IMR-90 (cell line): Measurements from ENCODE around the gene ZNF124. TPM values are rescaled to one million over a fixed set of nuclear protein-coding genes. Genes with fewer than 3 reads are reported as not detected.

ENCODE experiments used
- ATAC-seq: fragments of 200-7000 bp; cut with Tn5 transposase; 2 replicates; pipeline ENCODE4 v1.9.1; 2020; ENCODE audit warnings: low read depth, mild to moderate bottlenecking, moderate library complexity
- BruUV-seq: library from RNA; stranded (reverse); fragments of 400-500 nt; replicated peaks from 2 replicates; lab custom pipeline; 2021; lab: Mats Ljungman, UMichigan
- CTCF ChIA-PET: fragments of 300-600 bp; formaldehyde crosslinking; extraction: SDS; loops from one replicate; lab custom pipeline; 2021; ENCODE audit warnings: antibody characterized with exemption; lab: Yijun Ruan, JAX
- POLR2A ChIA-PET: fragments of 300-600 bp; sonication (Branson Sonifier 250); formaldehyde crosslinking; loops from one replicate; lab custom pipeline; 2022; ENCODE audit warnings: antibody characterized with exemption; ENCODE audit not compliant: unreplicated experiment; lab: Charles Lee
- DNase-seq: peaks from one replicate; pipeline ENCODE4 v3.0.0; 2013
- H2AFZ ChIP-seq: replicated peaks from 2 replicates; pipeline ENCODE3; 2013; ENCODE audit warnings: low read length, mild to moderate bottlenecking; ENCODE audit not compliant: poor library complexity
- H2AK5ac ChIP-seq: 2 replicates; pipeline ENCODE4 v1.6.1; 2013; ENCODE audit warnings: low read depth, low read length, inconsistent platforms
- H2AK9ac ChIP-seq: replicated peaks from 2 replicates; pipeline ENCODE3; 2013; ENCODE audit warnings: mild to moderate bottlenecking, low read depth, low read length, moderate library complexity; ENCODE audit not compliant: poor library complexity
- H2BK120ac ChIP-seq: 2 replicates; pipeline ENCODE4 v1.6.1; 2013; ENCODE audit warnings: low read depth, low read length, inconsistent platforms
- H2BK15ac ChIP-seq: 3 replicates; pipeline ENCODE4 v1.6.1; 2013; ENCODE audit warnings: low read depth, low read length, inconsistent platforms
- H2BK20ac ChIP-seq: 2 replicates; pipeline ENCODE4 v1.6.1; 2013; ENCODE audit warnings: low read depth, mild to moderate bottlenecking, inconsistent platforms, low read length, moderate library complexity
- H2BK5ac ChIP-seq: 2 replicates; pipeline ENCODE4 v1.6.1; 2013; ENCODE audit warnings: mild to moderate bottlenecking, low read depth, low read length, inconsistent platforms; ENCODE audit not compliant: poor library complexity, severe bottlenecking
- H3K14ac ChIP-seq: replicated peaks from 2 replicates; pipeline ENCODE4 v1.6.1; 2013; ENCODE audit warnings: low read depth, low read length, inconsistent platforms
- H3K18ac ChIP-seq: 2 replicates; pipeline ENCODE4 v1.6.1; 2013; ENCODE audit warnings: low read depth, low read length, control low read depth
- H3K23ac ChIP-seq: 2 replicates; pipeline ENCODE4 v1.6.1; 2013; ENCODE audit warnings: low read depth, low read length, inconsistent platforms
- H3K27ac ChIP-seq: 2 replicates; pipeline ENCODE4 v1.5.1; 2013; ENCODE audit warnings: mild to moderate bottlenecking, control low read depth, low read length; ENCODE audit not compliant: insufficient read depth
- H3K27me3 ChIP-seq: 2 replicates; pipeline ENCODE4 v1.6.1; 2013; ENCODE audit warnings: low read length; ENCODE audit not compliant: control insufficient read depth, insufficient read depth
- H3K36me3 ChIP-seq: 2 replicates; pipeline ENCODE4 v1.6.1; 2013; ENCODE audit warnings: low read length, mixed read lengths; ENCODE audit not compliant: control insufficient read depth, insufficient read depth
- H3K4ac ChIP-seq: 2 replicates; pipeline ENCODE4 v1.6.1; 2013; ENCODE audit warnings: low read depth, low read length, inconsistent platforms
- H3K4me1 ChIP-seq: 2 replicates; pipeline ENCODE4 v1.6.1; 2013; ENCODE audit warnings: low read length, mixed read lengths; ENCODE audit not compliant: control insufficient read depth, insufficient read depth
- H3K4me2 ChIP-seq: 2 replicates; pipeline ENCODE4 v1.6.1; 2013; ENCODE audit warnings: low read depth, mild to moderate bottlenecking, control low read depth, low read length, moderate library complexity
- H3K4me3 ChIP-seq: 2 replicates; pipeline ENCODE4 v1.5.1; 2013; ENCODE audit warnings: low read depth, mild to moderate bottlenecking, control low read depth, low read length, moderate library complexity; ENCODE audit not compliant: insufficient read depth
- H3K56ac ChIP-seq: 2 replicates; pipeline ENCODE4 v1.6.1; 2013; ENCODE audit warnings: low read length, inconsistent platforms; ENCODE audit not compliant: insufficient read depth; ENCODE audit errors: extremely low read depth
- H3K79me1 ChIP-seq, 2 experiments: 2 replicates each; pipeline ENCODE4 v1.6.1; 2013; ENCODE audit warnings: low read length in 2 of 2, inconsistent platforms in 1 of 2, low read depth in 1 of 2
- H3K9ac ChIP-seq: 2 replicates; pipeline ENCODE4 v1.6.1; 2013; ENCODE audit warnings: low read depth, low read length, control low read depth
- H3K9me1 ChIP-seq: 2 replicates; pipeline ENCODE4 v1.6.1; 2013; ENCODE audit warnings: low read length, inconsistent platforms; ENCODE audit not compliant: insufficient read depth
- H3K9me3 ChIP-seq: 2 replicates; pipeline ENCODE4 v1.6.1; 2013; ENCODE audit warnings: low read length; ENCODE audit not compliant: control insufficient read depth, insufficient read depth
- H4K20me1 ChIP-seq: 2 replicates; pipeline ENCODE4 v1.6.1; 2013; ENCODE audit warnings: low read length, inconsistent platforms; ENCODE audit not compliant: insufficient read depth
- H4K5ac ChIP-seq: 2 replicates; pipeline ENCODE4 v1.6.1; 2013; ENCODE audit warnings: mild to moderate bottlenecking, low read depth, low read length, control low read depth
- H4K8ac ChIP-seq, 2 experiments: 2 replicates each; pipeline ENCODE4 v1.6.1; 2013; ENCODE audit warnings: low read depth in 2 of 2, low read length in 2 of 2, control low read depth in 1 of 2, inconsistent platforms in 1 of 2
- H4K91ac ChIP-seq: 2 replicates; pipeline ENCODE4 v1.6.1; 2013; ENCODE audit warnings: low read depth, low read length, inconsistent platforms; ENCODE audit not compliant: insufficient read depth
- BHLHE40 ChIP-seq: fragments of 150-350 bp; IDR thresholded peaks from 2 replicates; pipeline ENCODE4 v1.6.1; 2016; ENCODE audit warnings: mild to moderate bottlenecking, low read depth, low read length
- CEBPB ChIP-seq: IDR thresholded peaks from 2 replicates; pipeline ENCODE4 v1.6.1; 2012; ENCODE audit warnings: low read depth, low read length, improper control_type of control experiment
- CHD1 ChIP-seq: IDR thresholded peaks from 2 replicates; pipeline ENCODE4 v1.6.1; 2012; ENCODE audit warnings: low read depth, low read length, improper control_type of control experiment
- CTCF ChIP-seq: conservative IDR thresholded peaks from 2 replicates; pipeline ENCODE4 v1.5.1; 2012; ENCODE audit warnings: mild to moderate bottlenecking, low read depth, low read length, improper control_type of control experiment
- FOS ChIP-seq: fragments of 150-350 bp; IDR thresholded peaks from 2 replicates; pipeline ENCODE4 v1.6.1; 2016; ENCODE audit warnings: low read depth, low read length
- MAFK ChIP-seq: IDR thresholded peaks from 2 replicates; pipeline ENCODE4 v1.6.1; 2012; ENCODE audit warnings: low read depth, low read length, improper control_type of control experiment
- MAZ ChIP-seq: IDR thresholded peaks from 2 replicates; pipeline ENCODE4 v1.6.1; 2012; ENCODE audit warnings: low read depth, mild to moderate bottlenecking, low read length, improper control_type of control experiment, moderate library complexity, borderline replicate concordance
- MXI1 ChIP-seq: IDR thresholded peaks from 2 replicates; pipeline ENCODE4 v1.6.1; 2012; ENCODE audit warnings: low read depth, mild to moderate bottlenecking, low read length, moderate library complexity, borderline replicate concordance
- NFE2L2 ChIP-seq: fragments of 150-350 bp; IDR thresholded peaks from 2 replicates; pipeline ENCODE4 v1.6.1; 2016; ENCODE audit warnings: low read depth, mild to moderate bottlenecking, low read length
- POLR2A ChIP-seq: IDR thresholded peaks from 2 replicates; pipeline ENCODE4 v1.6.1; 2012; ENCODE audit warnings: mild to moderate bottlenecking, low read depth, low read length
- RAD21 ChIP-seq: IDR thresholded peaks from 2 replicates; pipeline ENCODE4 v1.6.1; 2012; ENCODE audit warnings: low read length, improper control_type of control experiment
- RCOR1 ChIP-seq: IDR thresholded peaks from 2 replicates; pipeline ENCODE4 v1.6.1; 2012; ENCODE audit warnings: mild to moderate bottlenecking, low read length, improper control_type of control experiment; ENCODE audit not compliant: insufficient replicate concordance
- RFX5 ChIP-seq: IDR thresholded peaks from 2 replicates; pipeline ENCODE4 v1.8.0; 2012; ENCODE audit warnings: low read depth, mild to moderate bottlenecking, low read length, moderate library complexity
- SMC3 ChIP-seq: fragments of 150-350 bp; IDR thresholded peaks from 2 replicates; pipeline ENCODE4 v1.6.1; 2016; ENCODE audit warnings: low read depth, mild to moderate bottlenecking, antibody characterized with exemption, low read length, moderate library complexity
- WGBS, 2 experiments: methylation state at CpG; one replicate each; pipeline versions ENCODE4 v1.1.5 to v1.1.7; 2013; ENCODE audit warnings: missing lambda C conversion rate in 2 of 2; ENCODE audit not compliant: insufficient read length in 1 of 2; ENCODE audit errors: extremely low coverage in 2 of 2; 5-methylcytosine and 5-hydroxymethylcytosine counted together
- dilution Hi-C: fragments of 300-500 bp; cut with HindIII; formaldehyde crosslinking; loops from one replicate; pipeline ENCODE4 v1.14.3; 2018; ENCODE audit warnings: low sequenced_read_pairs; ENCODE audit not compliant: unreplicated experiment
- in situ Hi-C: fragments of 300-500 bp; cut with MboI; formaldehyde crosslinking; loops from 3 replicates; pipeline ENCODE4 v1.14.3; 2019; ENCODE audit warnings: low sequenced_read_pairs, inconsistent platforms, mixed read lengths
- intact Hi-C: fragments of 100-400 bp; cut with micrococcal nuclease; formaldehyde crosslinking; loops from 2 replicates; pipeline ENCODE4 v1.10.0; 2022
- polyA plus RNA-seq, 3 experiments: library from polyadenylated mRNA; depleted of rRNA; stranded (reverse); fragments of >200 nt; gene quantifications; 2 replicates each; pipeline ENCODE4 v1.2.3, GENCODE V29; 2012; ENCODE audit warnings: low replicate concordance in 1 of 3
- total RNA-seq: library from RNA; depleted of rRNA; stranded (reverse); fragments of >200 nt; gene quantifications from 2 replicates; pipeline ENCODE4 v1.2.3, GENCODE V29; 2012
- TF ChIP-seq, protein P1 (sequence below): fragments of 150-350 bp; IDR thresholded peaks from 2 replicates; pipeline ENCODE4 v1.6.1; 2017; ENCODE audit warnings: mild to moderate bottlenecking, antibody characterized with exemption, low read length, low read depth
- TF ChIP-seq, protein P2 (sequence below): fragments of 150-350 bp; IDR thresholded peaks from 2 replicates; pipeline ENCODE4 v1.6.1; 2016; ENCODE audit warnings: low read depth, mild to moderate bottlenecking, low read length, moderate library complexity, borderline replicate concordance

Gene ZNF124
- total and polyA plus RNA-seq, 2 of the 4 experiments (the other 2 are of a cell fraction) = 3.2 to 89.3 TPM

DNA sequence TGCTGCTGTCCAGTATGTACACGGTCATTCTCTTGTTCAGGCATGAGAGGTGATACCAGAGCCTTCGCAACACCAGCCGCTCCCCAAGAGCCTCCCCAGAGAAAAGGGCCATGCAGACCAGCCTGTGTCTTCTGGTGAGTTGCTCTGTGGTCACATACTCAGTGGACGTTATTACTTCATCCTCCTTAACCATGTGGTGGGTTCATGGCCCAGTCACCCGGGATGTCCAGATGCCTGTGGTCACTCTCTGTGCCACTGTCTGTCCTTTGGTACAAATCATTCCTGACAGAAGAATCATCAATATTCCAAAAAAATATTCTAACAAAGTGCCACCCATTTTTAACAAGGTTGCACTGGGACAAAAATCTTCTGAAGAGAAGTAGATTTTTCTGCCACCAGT, 8.8 kb upstream of the ZNF124 start:
- Histone ChIP-seq H3K79me1 (no peaks in the 10 kb centered on the region), H3K56ac (no peak overlapping the region), H3K9ac (no peak overlapping the region), H3K27ac (no peak overlapping the region), H3K36me3 (no peaks in the 10 kb centered on the region), H2BK20ac (no peak overlapping the region), H2BK120ac (no peak overlapping the region), H3K4me3 (no peak overlapping the region), H2AFZ (no peak overlapping the region), H3K18ac (no peak overlapping the region), H3K4me2 (no peak overlapping the region), H2AK9ac (no peak overlapping the region), H3K14ac (no peak overlapping the region), H3K23ac (no peak overlapping the region), H4K5ac (no peak overlapping the region), H2BK5ac (no peak overlapping the region), H3K9me1 (no peaks in the 10 kb centered on the region), H3K9me3 (peaks cover 25% of the 10 kb centered on the region), H3K4ac (no peak overlapping the region), H4K8ac (no peak overlapping the region), H2BK15ac (no peak overlapping the region), H4K91ac (no peak overlapping the region), H2AK5ac (no peak overlapping the region), H3K27me3 (no peaks in the 10 kb centered on the region), H4K20me1 (no peaks in the 10 kb centered on the region), H3K4me1 (no peaks in the 10 kb centered on the region)
- no peak for ATAC-seq
- dilution Hi-C loops = no loop called here
- CTCF ChIA-PET = no interaction called here
- POLR2A ChIA-PET = no interaction called here
- no TSS peak for BruUV-seq
- no peak for TF ChIP-seq SMC3
- no peak for TF ChIP-seq FOS
- TF ChIP-seq, protein P1, sequence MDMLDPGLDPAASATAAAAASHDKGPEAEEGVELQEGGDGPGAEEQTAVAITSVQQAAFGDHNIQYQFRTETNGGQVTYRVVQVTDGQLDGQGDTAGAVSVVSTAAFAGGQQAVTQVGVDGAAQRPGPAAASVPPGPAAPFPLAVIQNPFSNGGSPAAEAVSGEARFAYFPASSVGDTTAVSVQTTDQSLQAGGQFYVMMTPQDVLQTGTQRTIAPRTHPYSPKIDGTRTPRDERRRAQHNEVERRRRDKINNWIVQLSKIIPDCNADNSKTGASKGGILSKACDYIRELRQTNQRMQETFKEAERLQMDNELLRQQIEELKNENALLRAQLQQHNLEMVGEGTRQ = no peak
- no peak for TF ChIP-seq NFE2L2
- TF ChIP-seq RAD21 = no peak
- no peak for TF ChIP-seq CTCF
- TF ChIP-seq MAZ = no peak
- no peak for TF ChIP-seq MAFK
- no peak for TF ChIP-seq MXI1
- TF ChIP-seq BHLHE40 = no peak
- TF ChIP-seq CHD1 = no peak
- TF ChIP-seq, protein P2, sequence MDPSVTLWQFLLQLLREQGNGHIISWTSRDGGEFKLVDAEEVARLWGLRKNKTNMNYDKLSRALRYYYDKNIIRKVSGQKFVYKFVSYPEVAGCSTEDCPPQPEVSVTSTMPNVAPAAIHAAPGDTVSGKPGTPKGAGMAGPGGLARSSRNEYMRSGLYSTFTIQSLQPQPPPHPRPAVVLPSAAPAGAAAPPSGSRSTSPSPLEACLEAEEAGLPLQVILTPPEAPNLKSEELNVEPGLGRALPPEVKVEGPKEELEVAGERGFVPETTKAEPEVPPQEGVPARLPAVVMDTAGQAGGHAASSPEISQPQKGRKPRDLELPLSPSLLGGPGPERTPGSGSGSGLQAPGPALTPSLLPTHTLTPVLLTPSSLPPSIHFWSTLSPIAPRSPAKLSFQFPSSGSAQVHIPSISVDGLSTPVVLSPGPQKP = no peak
- TF ChIP-seq CEBPB = no peak
- TF ChIP-seq RFX5 = no peak
- TF ChIP-seq RCOR1 = no peak
- TF ChIP-seq POLR2A = no peak
- WGBS, 2 experiments = 100% methylated on average over 1 of the region's 5 CpGs; no CpG with 5 or more reads in 1 of the 2 experiments
- intact Hi-C loops = no loop called here
- DNase-seq = no peak
- in situ Hi-C loops = no loop called here
